Memory B cell (primary cell): ENCODE results near the gene FANCI.
A peak's percentile ranks its signal among the peaks of the same experiment; 100 is the strongest.

Source experiments
- ATAC-seq: fragments of 150-1000 bp; cut with Tn5 transposase; 2 replicates; pipeline ENCODE4 v1.10.0; 2021; ENCODE audit warnings: low read depth, mild to moderate bottlenecking, moderate library complexity
- DNase-seq, 2 donors: peaks; one replicate each; pipeline ENCODE4 v3.0.0; 2022; ENCODE audit warnings: low spot score in 2 of 2
- H3K27ac Mint-ChIP-seq: one replicate; pipeline ENCODE4 v1.8.0; 2022; ENCODE audit warnings: mild to moderate bottlenecking, moderate library complexity, mixed read lengths
- H3K27me3 Mint-ChIP-seq: one replicate; pipeline ENCODE4 v1.8.0; 2022; ENCODE audit warnings: mixed read lengths
- H3K36me3 Mint-ChIP-seq: one replicate; pipeline ENCODE4 v1.8.0; 2022; ENCODE audit warnings: mild to moderate bottlenecking, mixed read lengths
- H3K4me1 Mint-ChIP-seq: one replicate; pipeline ENCODE4 v1.8.0; 2022; ENCODE audit warnings: mixed read lengths
- H3K4me3 Mint-ChIP-seq: one replicate; pipeline ENCODE4 v1.8.0; 2022; ENCODE audit warnings: mild to moderate bottlenecking, moderate library complexity, mixed read lengths
- H3K9me3 Mint-ChIP-seq: one replicate; pipeline ENCODE4 v1.8.0; 2022; ENCODE audit warnings: mixed read lengths

The FANCI gene

GRCh38 chr15:89325039-89325803, 81.4 kb downstream of the FANCI start:
- Mint-ChIP-seq H3K4me1 (peaks cover 11% of the 10 kb centered on the region), H3K27ac (no peak overlapping the region), H3K4me3 (no peak overlapping the region), H3K36me3 (peaks cover 32% of the 10 kb centered on the region), H3K9me3 (no peaks in the 10 kb centered on the region), H3K27me3 (no peaks in the 10 kb centered on the region)
- no peak for DNase-seq
- ATAC-seq = no peak

GRCh38 chr15:89326316-89326715, 82.5 kb downstream of the FANCI start:
- Mint-ChIP-seq H3K27ac (no peak overlapping the region), H3K36me3 (peaks cover 32% of the 10 kb centered on the region), H3K27me3 (no peaks in the 10 kb centered on the region), H3K9me3 (no peaks in the 10 kb centered on the region), H3K4me1 (peaks cover 14% of the 10 kb centered on the region), H3K4me3 (no peak overlapping the region)
- no peak for ATAC-seq
- no peak for DNase-seq

DNA sequence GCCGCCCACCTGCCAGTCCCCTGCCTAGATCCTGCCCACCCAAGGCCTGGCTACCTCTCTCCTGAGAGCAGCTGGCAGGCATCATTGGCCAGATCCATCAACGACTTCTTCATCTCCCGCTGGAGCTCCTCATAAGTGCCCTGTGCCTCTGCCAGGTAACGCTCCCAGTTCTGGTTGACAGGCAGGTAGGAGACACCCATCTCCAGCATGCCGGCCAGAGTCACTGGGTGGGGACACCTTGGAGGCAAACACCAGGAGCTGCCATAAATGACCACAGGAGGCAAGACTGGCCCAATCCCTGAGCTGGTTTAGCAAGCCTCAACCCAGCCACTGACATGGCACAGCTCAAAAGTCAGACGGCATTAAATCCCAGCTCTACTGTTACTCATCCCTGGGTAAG, 83.3 kb downstream of the FANCI start:
- peaks cover 35% of the 10 kb centered on the region for H3K36me3 Mint-ChIP-seq
- H3K27ac Mint-ChIP-seq = no peak overlapping the region
- H3K9me3 Mint-ChIP-seq = no peaks in the 10 kb centered on the region
- no peaks in the 10 kb centered on the region for H3K27me3 Mint-ChIP-seq
- no peak overlapping the region for H3K4me3 Mint-ChIP-seq
- no peak for DNase-seq
- H3K4me1 Mint-ChIP-seq = peaks cover 20% of the 10 kb centered on the region
- no peak for ATAC-seq

DNA sequence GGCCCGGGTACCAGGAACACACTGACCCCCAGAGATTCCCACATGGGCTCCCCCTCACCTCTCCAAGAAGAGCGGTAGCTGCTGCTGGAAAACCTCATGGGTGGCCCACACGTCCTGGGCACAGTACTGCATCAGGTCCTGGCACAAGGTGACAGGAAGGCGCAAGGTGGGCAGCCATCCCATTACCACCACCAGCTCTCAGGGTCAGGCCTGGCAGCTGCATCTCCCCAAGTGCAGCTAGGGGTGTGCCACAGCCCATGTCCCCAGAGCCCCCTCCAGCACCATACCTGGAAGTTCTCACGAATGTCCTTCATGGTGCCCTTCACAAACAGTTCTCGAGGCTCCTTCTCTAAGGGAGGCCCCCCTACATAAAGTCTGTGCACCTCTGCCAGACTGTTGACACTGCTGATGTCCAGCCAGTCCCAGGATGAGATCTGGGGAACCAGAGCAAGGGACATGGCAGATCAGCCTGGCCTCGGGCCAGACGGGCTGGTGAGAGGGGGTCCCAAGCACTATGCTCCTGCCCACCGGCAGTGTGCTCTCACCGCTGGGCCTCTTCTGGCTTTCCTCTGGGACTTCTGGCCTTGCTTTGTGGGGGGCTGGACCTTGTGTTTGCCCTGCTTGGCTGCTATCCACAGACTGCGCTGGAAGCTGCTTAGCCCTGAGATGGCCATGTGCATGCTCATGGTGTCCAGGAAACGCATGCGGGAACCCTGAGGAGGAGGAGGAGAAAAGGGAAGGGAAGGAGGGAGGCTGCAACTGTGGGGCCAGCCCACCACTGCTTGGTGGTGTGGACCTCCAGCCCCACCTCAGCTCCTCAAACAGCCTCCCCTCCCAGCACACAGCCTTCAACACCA, 84.8 kb downstream of the FANCI start:
- no peak overlapping the region for H3K4me3 Mint-ChIP-seq
- no peak for DNase-seq
- H3K9me3 Mint-ChIP-seq = no peaks in the 10 kb centered on the region
- no peaks in the 10 kb centered on the region for H3K27me3 Mint-ChIP-seq
- peaks cover 23% of the 10 kb centered on the region for H3K4me1 Mint-ChIP-seq
- no peak for ATAC-seq
- no peak overlapping the region for H3K27ac Mint-ChIP-seq
- H3K36me3 Mint-ChIP-seq = peaks cover 34% of the 10 kb centered on the region

DNA sequence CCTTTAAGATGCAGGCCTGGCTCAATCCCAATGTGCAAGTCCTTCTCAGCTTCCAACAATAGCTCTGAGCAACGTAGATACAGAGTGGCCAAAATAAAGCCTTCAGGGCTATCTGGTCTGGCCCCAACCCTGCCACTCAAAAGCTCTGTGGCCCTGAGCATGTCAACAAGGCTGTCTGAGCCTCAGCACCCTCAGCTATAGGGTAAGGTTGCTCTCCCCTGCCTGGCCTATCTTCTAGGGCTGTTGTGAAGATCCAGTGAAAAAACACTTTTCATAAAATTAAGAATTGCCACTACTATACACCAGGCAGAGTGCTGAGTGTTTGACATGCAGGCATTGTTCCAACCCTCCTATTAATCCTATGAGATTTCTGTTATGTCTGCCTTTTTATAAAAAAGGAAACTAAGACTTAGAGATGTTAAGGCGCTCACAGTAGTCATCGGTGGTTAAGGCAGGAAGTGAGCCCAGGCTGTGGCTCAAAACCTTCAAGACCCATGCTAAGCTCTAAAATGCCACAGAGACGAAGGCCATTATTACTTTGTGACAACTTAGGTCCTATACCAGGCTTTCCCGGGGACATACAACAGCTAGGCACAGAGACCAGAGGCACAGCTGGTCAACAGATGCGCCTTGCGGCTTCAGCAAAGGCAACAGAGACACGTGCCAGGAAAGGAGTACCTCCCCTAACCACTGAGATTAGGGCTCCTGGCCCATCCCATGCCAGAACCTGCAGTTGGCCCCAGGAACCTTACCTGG, 85.7 kb downstream of the FANCI start:
- Mint-ChIP-seq H3K4me1 (peaks cover 25% of the 10 kb centered on the region), H3K4me3 (no peak overlapping the region), H3K36me3 (peaks cover 32% of the 10 kb centered on the region), H3K9me3 (no peaks in the 10 kb centered on the region), H3K27ac (no peak overlapping the region), H3K27me3 (no peaks in the 10 kb centered on the region)
- DNase-seq = no peak
- no peak for ATAC-seq

GRCh38 chr15:89330119-89330518, 86.3 kb downstream of the FANCI start:
- Mint-ChIP-seq H3K4me3 (no peak overlapping the region), H3K27me3 (no peaks in the 10 kb centered on the region), H3K4me1 (peaks cover 25% of the 10 kb centered on the region), H3K9me3 (peaks cover 2% of the 10 kb centered on the region), H3K36me3 (peaks cover 27% of the 10 kb centered on the region), H3K27ac (no peak overlapping the region)
- ATAC-seq (no peak), DNase-seq (no peak)

GRCh38 chr15:89330881-89331595, 87.3 kb downstream of the FANCI start:
- Mint-ChIP-seq H3K27ac (no peak overlapping the region), H3K9me3 (peaks cover 2% of the 10 kb centered on the region), H3K4me3 (no peak overlapping the region), H3K27me3 (no peaks in the 10 kb centered on the region), H3K4me1 (peaks cover 30% of the 10 kb centered on the region), H3K36me3 (peaks cover 27% of the 10 kb centered on the region)
- no peak for ATAC-seq
- no peak for DNase-seq

- Mint-ChIP-seq H3K9me3 (peaks cover 2% of the 10 kb centered on the region), H3K36me3 (peaks cover 19% of the 10 kb centered on the region)
These were observed 88.7 kb downstream of the FANCI start for GRCh38 chr15:89332446-89332845.

GRCh38 chr15:89333011-89333860, 89.5 kb downstream of the FANCI start:
- peaks cover 15% of the 10 kb centered on the region for H3K36me3 Mint-ChIP-seq
- no peaks in the 10 kb centered on the region for H3K27me3 Mint-ChIP-seq
- H3K9me3 Mint-ChIP-seq = peaks cover 2% of the 10 kb centered on the region
- H3K27ac Mint-ChIP-seq = peak overlapping the region; percentile 100
- ATAC-seq (no peak), DNase-seq (no peak)
- H3K4me1 Mint-ChIP-seq = peaks cover 27% of the 10 kb centered on the region
- peak overlapping the region; percentile 79 for H3K4me3 Mint-ChIP-seq

More at GRCh38 chr15:89332446-89332845, 88.7 kb downstream of the FANCI start:
- no peaks in the 10 kb centered on the region for H3K27me3 Mint-ChIP-seq
- H3K4me1 Mint-ChIP-seq = peaks cover 29% of the 10 kb centered on the region
- no peak for DNase-seq
- no peak for ATAC-seq
- peak overlapping the region; percentile 44 for H3K4me3 Mint-ChIP-seq
- no peak overlapping the region for H3K27ac Mint-ChIP-seq

- H3K27me3 Mint-ChIP-seq = no peaks in the 10 kb centered on the region
- peak overlapping the region; percentile 100 for H3K27ac Mint-ChIP-seq
- peaks cover 29% of the 10 kb centered on the region for H3K4me1 Mint-ChIP-seq
- H3K9me3 Mint-ChIP-seq = peaks cover 2% of the 10 kb centered on the region
- H3K36me3 Mint-ChIP-seq = peaks cover 13% of the 10 kb centered on the region
- DNase-seq (no peak), ATAC-seq (no peak)
- peak overlapping the region; percentile 79 for H3K4me3 Mint-ChIP-seq
These were observed 90.3 kb downstream of the FANCI start for GRCh38 chr15:89333959-89334509.

GRCh38 chr15:89334510-89335297, 90.9 kb downstream of the FANCI start, which contains the start of gene POLG:
Gene POLG (minus strand): TSS chr15:89334824. CDS start chr15:89333754, 1,070 bp downstream.
- Mint-ChIP-seq H3K9me3 (peaks cover 2% of the 10 kb centered on the region), H3K27me3 (no peaks in the 10 kb centered on the region), H3K4me1 (peaks cover 29% of the 10 kb centered on the region), H3K27ac (peak within 1 kb of the TSS; percentile 100), H3K4me3 (peak within 1 kb of the TSS; percentile 89), H3K36me3 (peaks cover 13% of the 10 kb centered on the region)
- DNase-seq (peak; percentile 100), ATAC-seq (peak; percentile 86)
